GM19328 (cell line): Measurements from ENCODE around the gene MED25.

Experiments
- ATAC-seq: cut with Tn5 transposase; IDR thresholded peaks from one replicate; pipeline ENCODE4 v1.9.1; 2021; ENCODE audit warnings: mild to moderate bottlenecking, moderate library complexity; ENCODE audit not compliant: unreplicated experiment

MED25 gene

GRCh38 chr19:49840736-49841249, 22.7 kb downstream of the MED25 start:
- ATAC-seq, result no peak

GRCh38 chr19:49843265-49843664, 25.2 kb downstream of the MED25 start:
- ATAC-seq, result no peak

- ATAC-seq, result no peak
Measured at GRCh38 chr19:49844138-49845095, 26.3 kb downstream of the MED25 start.

- ATAC-seq, result no peak
Measured at GRCh38 chr19:49845414-49845813, 27.3 kb downstream of the MED25 start.

- ATAC-seq, result no peak
Measured at GRCh38 chr19:49846408-49846807, 28.3 kb downstream of the MED25 start.

GRCh38 chr19:49847731-49848696, 29.9 kb downstream of the MED25 start:
- no peak for ATAC-seq

- ATAC-seq, result no peak
Measured at GRCh38 chr19:49848938-49849337, 30.8 kb downstream of the MED25 start.

- no peak for ATAC-seq
Measured at GRCh38 chr19:49849433-49850220, 31.5 kb downstream of the MED25 start.

GRCh38 chr19:49850221-49850486, 32.1 kb downstream of the MED25 start:
- no peak for ATAC-seq

- peak; percentile 61 for ATAC-seq
Measured at GRCh38 chr19:49850487-49851342, 32.6 kb downstream of the MED25 start, which contains the start of gene PTOV1. Gene PTOV1 (plus strand): TSS chr19:49851159.

- ATAC-seq, result no peak
Measured at GRCh38 chr19:49851456-49852259, 33.6 kb downstream of the MED25 start.

GRCh38 chr19:49852631-49853126, 34.6 kb downstream of the MED25 start:
- ATAC-seq, result no peak

- ATAC-seq, result no peak
Measured at GRCh38 chr19:49853852-49854377, 35.8 kb downstream of the MED25 start.

GRCh38 chr19:49854378-49855263, 36.5 kb downstream of the MED25 start:
- no peak for ATAC-seq

- ATAC-seq, result no peak
Measured at GRCh38 chr19:49855277-49855675, 37.2 kb downstream of the MED25 start.

GRCh38 chr19:49855676-49856573, 37.8 kb downstream of the MED25 start:
- no peak for ATAC-seq
